Lung (tissue), 12 donors: ENCODE results near the gene IDH3G. TPM values are rescaled to one million over a fixed set of nuclear protein-coding genes. Genes with fewer than 3 reads are reported as not detected.
A peak's percentile ranks its signal among the peaks of the same experiment; 100 is the strongest.

Experiments used
- ATAC-seq: fragments of 200-7000 bp; cut with Tn5 transposase; one replicate; pipeline ENCODE4 v1.9.1; 2020; ENCODE audit warnings: moderate number of reproducible peaks; ENCODE audit not compliant: insufficient read depth, low FRiP score
- DNase-seq, 3 donors: peaks; one replicate each; pipeline ENCODE4 v3.0.0-alpha.2; 2013 to 2017
- H3K27ac ChIP-seq, 2 donors: one replicate each; pipeline ENCODE4 v1.5.1; 2013; ENCODE audit warnings: mild to moderate bottlenecking in 2 of 2, moderate library complexity in 2 of 2, control low read depth in 1 of 2, inconsistent platforms in 1 of 2, low read depth in 1 of 2, low read length in 1 of 2
- H3K27me3 ChIP-seq, 3 donors: one replicate each; pipeline ENCODE4 v1.5.1; 2013; ENCODE audit warnings: low read length in 2 of 3; ENCODE audit not compliant: control insufficient read depth in 3 of 3, insufficient read depth in 3 of 3
- H3K36me3 ChIP-seq, 4 donors: one replicate each; pipeline ENCODE4 v1.5.1; 2013; ENCODE audit warnings: low read length in 4 of 4, mild to moderate bottlenecking in 1 of 4, moderate library complexity in 1 of 4; ENCODE audit not compliant: control insufficient read depth in 4 of 4, insufficient read depth in 4 of 4
- H3K4me1 ChIP-seq, 5 donors: one replicate each; pipeline ENCODE4 v1.5.1; 2013; ENCODE audit warnings: low read length in 5 of 5, mild to moderate bottlenecking in 2 of 5, moderate library complexity in 1 of 5; ENCODE audit not compliant: control insufficient read depth in 5 of 5, insufficient read depth in 5 of 5
- H3K4me3 ChIP-seq: one replicate; pipeline ENCODE4 v1.5.1; 2013; ENCODE audit warnings: mild to moderate bottlenecking, control low read depth, moderate library complexity
- H3K9ac ChIP-seq, 2 donors: one replicate each; pipeline ENCODE4 v1.5.1; 2013; ENCODE audit warnings: low read length in 2 of 2, control low read depth in 1 of 2; ENCODE audit not compliant: insufficient read depth in 1 of 2
- H3K9me3 ChIP-seq, 4 donors: one replicate each; pipeline ENCODE4 v1.5.1; 2013; ENCODE audit warnings: low read length in 3 of 4, mild to moderate bottlenecking in 1 of 4, moderate library complexity in 1 of 4; ENCODE audit not compliant: control insufficient read depth in 4 of 4, insufficient read depth in 3 of 4
- WGBS, 2 donors: extraction: QIAGEN DNeasy Blood & Tissue Kit; methylation state at CpG; one replicate each; pipeline ENCODE4 v1.1.7; 2013; 5-methylcytosine and 5-hydroxymethylcytosine counted together
- polyA plus RNA-seq, 2 donors: library from polyadenylated mRNA; stranded (reverse); fragments of 200-250 nt; gene quantifications; one replicate each; pipeline ENCODE4 v1.2.1, GENCODE V29; 2013
- total RNA-seq, 2 donors: library from RNA; depleted of rRNA in 1 of 2; stranded (reverse); fragments of >200 nt in 1 of 2; gene quantifications; one replicate each; pipeline ENCODE4 v1.2.1, GENCODE V29; 2014 to 2021
- TF ChIP-seq, protein P1 (sequence below): IDR thresholded peaks from 2 replicates; pipeline ENCODE4 v1.5.1; 2012; ENCODE audit warnings: mild to moderate bottlenecking; ENCODE audit errors: control extremely low read depth, extremely low read depth
- donor health status: control.
- donor health status: control.
- donor health status: Bipolar disorder and iron deficiency.
- donor health status: healthy.
- donor health status: DM: yes; HTN: yes; CAD: no.

The IDH3G gene
- total and polyA plus RNA-seq, 4 donors: 30.4 to 65.5 (median 54.7) TPM

DNA sequence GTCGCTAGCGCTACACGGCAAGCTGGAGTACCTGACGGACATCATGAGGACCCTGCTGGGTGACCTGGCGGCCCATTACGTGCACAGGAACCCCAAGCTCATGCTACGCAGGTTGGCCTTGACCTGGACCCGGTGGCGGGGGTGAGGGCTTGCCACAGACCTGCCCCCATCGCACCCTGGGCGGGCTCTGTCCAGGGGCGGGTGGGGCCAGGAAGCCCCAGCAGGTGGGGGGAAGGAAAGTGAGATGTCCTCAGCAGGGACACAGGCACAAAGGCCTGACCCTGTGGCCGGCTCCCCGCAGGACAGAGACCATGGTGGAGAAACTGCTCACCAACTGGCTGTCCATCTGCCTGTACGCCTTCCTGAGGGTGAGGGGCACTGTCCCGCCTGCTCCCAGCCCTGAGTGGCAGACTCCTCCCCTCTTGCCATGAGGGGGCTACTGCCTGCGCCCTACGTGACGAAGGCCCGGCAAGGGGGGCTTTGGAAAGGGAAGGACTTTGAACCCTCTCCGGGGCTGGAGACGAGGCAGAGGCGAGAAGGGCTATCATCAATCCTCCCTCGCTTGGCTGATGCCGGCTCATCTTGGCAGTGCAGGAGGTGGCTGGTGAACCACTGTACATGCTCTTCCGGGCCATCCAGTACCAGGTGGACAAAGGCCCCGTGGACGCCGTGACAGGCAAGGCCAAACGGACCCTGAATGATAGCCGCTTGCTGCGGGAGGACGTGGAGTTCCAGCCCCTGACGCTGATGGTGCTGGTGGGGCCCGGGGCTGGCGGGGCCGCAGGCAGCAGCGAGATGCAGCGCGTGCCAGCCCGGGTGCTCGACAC lies 18.7 kb downstream of the IDH3G start:
- Histone ChIP-seq H3K4me3 (no peak overlapping the region), H3K36me3 (no peaks in the 10 kb centered on the region), H3K27me3 (no peaks in the 10 kb centered on the region), H3K9me3 (peaks cover 0 to 2% (median 0%) of the 10 kb centered on the region in 4 donors), H3K4me1 (peaks cover 0 to 2% (median 0%) of the 10 kb centered on the region in 5 donors), H3K27ac (no peak overlapping the region), H3K9ac (no peak overlapping the region)
- ATAC-seq: no peak
- TF ChIP-seq, protein P1, sequence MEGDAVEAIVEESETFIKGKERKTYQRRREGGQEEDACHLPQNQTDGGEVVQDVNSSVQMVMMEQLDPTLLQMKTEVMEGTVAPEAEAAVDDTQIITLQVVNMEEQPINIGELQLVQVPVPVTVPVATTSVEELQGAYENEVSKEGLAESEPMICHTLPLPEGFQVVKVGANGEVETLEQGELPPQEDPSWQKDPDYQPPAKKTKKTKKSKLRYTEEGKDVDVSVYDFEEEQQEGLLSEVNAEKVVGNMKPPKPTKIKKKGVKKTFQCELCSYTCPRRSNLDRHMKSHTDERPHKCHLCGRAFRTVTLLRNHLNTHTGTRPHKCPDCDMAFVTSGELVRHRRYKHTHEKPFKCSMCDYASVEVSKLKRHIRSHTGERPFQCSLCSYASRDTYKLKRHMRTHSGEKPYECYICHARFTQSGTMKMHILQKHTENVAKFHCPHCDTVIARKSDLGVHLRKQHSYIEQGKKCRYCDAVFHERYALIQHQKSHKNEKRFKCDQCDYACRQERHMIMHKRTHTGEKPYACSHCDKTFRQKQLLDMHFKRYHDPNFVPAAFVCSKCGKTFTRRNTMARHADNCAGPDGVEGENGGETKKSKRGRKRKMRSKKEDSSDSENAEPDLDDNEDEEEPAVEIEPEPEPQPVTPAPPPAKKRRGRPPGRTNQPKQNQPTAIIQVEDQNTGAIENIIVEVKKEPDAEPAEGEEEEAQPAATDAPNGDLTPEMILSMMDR: no peak
- 92 to 96% methylated on average over 14 to 42 of the region's 42 CpGs for WGBS, 2 donors
- DNase-seq: peak in 1 of 3 donors; percentile 10

DNA sequence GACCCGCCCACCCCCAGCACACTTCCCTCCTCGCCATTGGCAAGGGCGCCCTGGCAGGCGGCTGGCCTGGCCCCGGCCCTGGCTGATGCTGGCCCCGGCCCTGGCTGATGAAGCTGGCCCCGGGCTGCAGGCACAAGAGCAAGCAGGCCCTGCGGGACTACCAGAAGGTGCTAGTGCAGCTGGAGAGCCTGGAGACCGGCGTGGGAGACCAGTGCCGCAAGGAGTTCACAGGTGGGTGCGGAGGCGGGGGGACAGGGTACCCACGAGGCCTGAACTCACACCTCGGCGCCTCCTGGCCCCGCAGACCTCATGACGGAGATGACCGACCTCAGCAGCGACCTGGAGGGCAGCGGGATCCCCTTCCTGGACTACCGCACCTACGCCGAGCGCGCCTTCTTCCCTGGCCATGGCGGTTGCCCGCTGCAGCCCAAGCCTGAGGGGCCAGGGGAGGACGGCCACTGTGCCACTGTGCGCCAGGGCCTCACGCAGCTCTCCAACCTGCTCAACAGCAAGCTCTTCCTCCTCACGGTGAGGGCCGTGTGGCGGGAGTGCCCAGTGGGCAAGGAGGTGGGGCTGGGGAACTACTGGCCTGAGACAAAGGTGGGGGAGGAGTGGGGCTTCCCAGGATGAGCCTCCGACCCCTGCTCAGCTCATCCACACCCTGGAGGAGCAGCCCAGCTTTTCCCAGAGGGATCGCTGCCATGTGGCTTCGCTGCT lies 19.4 kb downstream of the IDH3G start:
- TF ChIP-seq, protein P1: no peak

DNA sequence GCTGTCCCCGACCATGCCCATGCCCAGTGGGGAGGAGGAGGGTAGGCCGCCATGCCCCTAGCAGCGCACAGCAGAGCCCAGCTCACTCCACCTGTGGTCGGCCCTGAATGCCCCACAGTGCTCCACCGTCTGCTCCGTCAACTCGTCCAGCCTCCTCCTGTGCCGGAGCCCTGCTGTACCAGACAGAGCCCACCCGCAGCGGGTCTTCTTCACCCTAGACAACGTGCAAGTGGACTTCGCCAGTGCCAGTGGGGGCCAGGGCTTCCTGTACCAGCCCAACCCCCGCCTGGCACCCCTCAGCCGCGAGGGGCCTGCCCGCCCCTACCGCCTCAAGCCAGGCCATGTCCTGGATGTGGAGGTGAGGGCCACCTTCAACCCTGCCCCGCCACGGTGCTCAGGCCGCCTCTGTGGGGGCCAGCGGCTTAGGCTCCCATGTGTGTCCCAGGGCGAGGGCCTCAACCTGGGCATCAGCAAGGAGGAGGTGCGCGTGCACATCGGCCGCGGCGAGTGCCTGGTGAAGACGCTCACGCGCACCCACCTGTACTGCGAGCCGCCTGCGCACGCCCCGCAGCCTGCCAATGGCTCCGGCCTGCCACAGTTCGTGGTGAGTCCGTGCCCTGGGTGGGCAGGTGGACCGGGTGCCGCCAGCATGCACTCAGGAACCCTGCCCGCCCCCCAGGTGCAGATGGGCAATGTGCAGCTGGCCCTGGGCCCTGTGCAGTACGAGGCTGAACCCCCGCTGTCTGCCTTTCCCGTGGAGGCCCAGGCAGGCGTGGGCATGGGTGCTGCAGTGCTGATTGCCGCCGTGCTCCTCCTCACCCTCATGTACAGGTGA lies 20.2 kb downstream of the IDH3G start:
- Histone ChIP-seq H3K27me3 (no peaks in the 10 kb centered on the region), H3K9me3 (peaks cover 0 to 2% (median 0%) of the 10 kb centered on the region in 4 donors), H3K4me3 (no peak overlapping the region), H3K9ac (no peak overlapping the region), H3K36me3 (no peaks in the 10 kb centered on the region), H3K27ac (no peak overlapping the region), H3K4me1 (no peaks in the 10 kb centered on the region)
- 94 to 96% methylated on average over 21 to 48 of the region's 48 CpGs for WGBS, 2 donors
- ATAC-seq: peak; percentile 14
- TF ChIP-seq, protein P1: no peak
- DNase-seq: peak in 1 of 3 donors; percentile 9

More for the DNA sequence above, 19.4 kb downstream of the IDH3G start:
- Histone ChIP-seq H3K9me3 (peaks cover 0 to 2% (median 0%) of the 10 kb centered on the region in 4 donors), H3K36me3 (no peaks in the 10 kb centered on the region), H3K4me3 (no peak overlapping the region), H3K4me1 (no peaks in the 10 kb centered on the region), H3K27me3 (no peaks in the 10 kb centered on the region), H3K27ac (no peak overlapping the region), H3K9ac (no peak overlapping the region)
- ATAC-seq (no peak), DNase-seq (peak in 1 of 3 donors; percentile 11)
- 89 to 92% methylated on average over 28 to 37 of the region's 37 CpGs for WGBS, 2 donors
